CD4-positive, alpha-beta T cell treated with Interleukin-2 at 100 ng/mL for 4 hours (primary cell): ENCODE measurements around the gene CXCL17.
"Not testable (repeated sequence)": the region's sequence is repeated elsewhere in the genome, so short reads cannot be mapped to it uniquely, and the experiment has no call there.

Source experiments
- DNase-seq: peaks from one replicate; pipeline ENCODE4 v3.0.0-alpha.2; 2020; ENCODE audit warnings: low spot score

The CXCL17 gene

DNA sequence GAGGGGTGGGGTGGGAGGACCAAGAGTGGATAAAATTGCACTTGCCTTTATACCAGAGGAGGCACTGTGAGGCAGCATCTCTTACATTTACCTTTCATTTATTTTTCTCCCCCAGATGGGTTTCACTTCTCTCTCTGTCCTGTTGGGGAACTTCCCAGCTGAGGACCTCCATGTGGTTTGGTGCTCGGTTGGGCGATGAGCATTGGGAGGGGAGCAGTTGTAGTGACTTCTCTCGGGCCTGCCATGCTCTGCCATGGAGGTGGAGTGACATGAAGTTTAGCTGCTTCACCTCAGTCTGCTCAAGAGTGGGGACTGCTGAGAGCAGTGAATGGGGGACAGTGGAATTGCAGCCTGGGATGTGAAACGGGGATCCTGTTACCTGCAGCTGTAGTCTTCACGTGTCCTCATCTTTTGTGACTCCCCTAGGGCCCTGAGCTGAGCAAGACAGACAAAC lies 23.1 kb upstream of the CXCL17 start:
- DNase-seq, result no peak

- DNase-seq, result no peak
These were observed 19.1 kb upstream of the CXCL17 start for GRCh38 chr19:42461700-42462324.

- not testable (repeated sequence) for DNase-seq
These were observed 18.5 kb upstream of the CXCL17 start for GRCh38 chr19:42461231-42461630.

DNA sequence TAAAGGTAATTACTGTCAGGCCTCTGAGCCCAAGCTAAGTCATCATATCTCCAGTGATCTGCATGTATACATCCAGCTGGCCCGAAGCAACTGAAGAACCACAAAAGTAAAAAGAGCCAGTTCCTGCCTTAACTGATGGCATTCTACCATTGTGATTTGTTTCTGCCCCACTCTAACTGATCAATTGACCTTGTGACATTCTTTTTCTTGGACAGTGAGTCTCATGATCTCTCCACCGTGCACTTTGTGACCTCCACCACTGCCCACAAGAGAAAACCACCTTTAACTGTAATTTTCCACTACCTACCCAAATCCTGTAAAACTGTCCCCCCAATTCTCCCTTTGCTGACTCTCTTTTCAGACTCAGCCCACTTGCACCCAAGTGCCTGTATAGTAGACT lies 17.2 kb upstream of the CXCL17 start:
- DNase-seq, result no peak

- DNase-seq, result no peak
These were observed 12.9 kb upstream of the CXCL17 start for GRCh38 chr19:42455621-42456081.

DNA sequence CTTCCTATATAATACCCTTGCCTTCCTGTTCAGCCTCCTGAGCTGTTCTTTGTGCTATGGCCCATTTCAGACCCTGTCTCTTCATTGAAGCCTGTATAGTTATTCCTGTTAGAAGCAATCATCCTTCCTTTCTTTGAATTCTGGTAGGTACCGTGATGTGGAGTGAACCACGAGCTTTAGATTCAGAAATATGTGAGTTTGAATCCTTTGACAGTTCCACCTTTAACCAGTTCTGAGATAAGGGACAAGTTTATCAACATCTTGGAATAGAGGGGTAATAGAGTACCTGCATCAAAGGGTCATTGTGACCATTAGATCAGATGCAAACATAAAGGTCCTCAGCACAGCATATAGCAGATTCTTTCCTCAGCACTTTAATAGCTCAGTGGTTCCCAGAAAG lies 12.3 kb upstream of the CXCL17 start:
- DNase-seq, result no peak

- no peak for DNase-seq
These were observed 9.8 kb upstream of the CXCL17 start for GRCh38 chr19:42452590-42452989.

DNA sequence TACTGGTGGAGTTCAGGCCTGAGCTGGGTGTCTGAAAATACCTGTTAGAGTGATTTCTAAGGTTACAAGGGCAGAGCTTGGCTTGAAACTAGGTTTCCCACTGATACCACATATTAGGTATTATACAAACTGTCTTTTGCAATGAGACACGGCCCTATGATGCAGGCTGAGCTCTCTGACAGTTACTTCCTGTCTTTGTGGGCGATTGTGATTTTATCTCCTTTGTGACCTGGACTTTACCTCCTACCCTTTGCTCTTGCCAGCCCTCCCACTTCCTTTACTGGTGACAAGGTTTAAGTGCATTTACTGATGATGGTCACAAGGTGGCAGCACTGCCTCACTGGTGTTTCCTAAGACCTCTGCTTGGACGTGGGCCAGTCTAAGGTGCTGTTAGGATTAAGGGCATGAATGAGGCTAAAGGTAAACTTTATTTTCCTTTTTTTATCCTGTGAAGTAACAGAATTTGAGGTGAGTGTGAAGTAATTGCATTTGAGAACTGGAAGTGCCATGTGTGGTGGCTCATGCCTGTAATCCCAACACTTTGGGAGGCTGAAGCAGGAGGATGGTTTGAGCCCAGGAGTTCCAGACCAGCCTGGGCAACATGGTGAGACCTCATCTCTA lies 7.7 kb upstream of the CXCL17 start:
- DNase-seq, result peak; percentile 89

DNA sequence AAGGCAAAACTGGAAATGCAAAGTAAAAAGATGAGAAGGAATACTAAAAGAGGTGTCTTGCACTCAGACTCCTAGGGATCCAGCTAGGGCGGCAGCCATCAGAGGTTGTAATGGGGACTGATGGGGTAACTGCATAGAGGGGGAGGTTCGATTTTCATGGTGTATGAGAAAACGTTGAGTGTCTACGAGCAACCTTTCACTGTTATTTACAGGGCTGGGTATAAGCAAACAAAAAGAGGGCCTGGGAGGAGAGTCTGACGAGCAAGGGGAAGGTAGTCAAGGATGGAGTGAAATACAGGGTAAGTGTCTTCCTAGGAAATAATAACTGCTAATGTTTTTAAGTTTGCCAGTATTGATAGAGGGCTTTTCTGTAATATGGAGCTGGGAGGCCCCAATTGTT lies 5.6 kb upstream of the CXCL17 start:
- DNase-seq, result not testable (repeated sequence)

GRCh38 chr19:42445948-42446347 lies 3.2 kb upstream of the CXCL17 start:
- no peak for DNase-seq

- DNase-seq, result no peak
These were observed 1.2 kb upstream of the CXCL17 start for GRCh38 chr19:42443944-42444398.

GRCh38 chr19:42441049-42441445 lies 1.7 kb downstream of the CXCL17 start:
- no peak for DNase-seq

DNA sequence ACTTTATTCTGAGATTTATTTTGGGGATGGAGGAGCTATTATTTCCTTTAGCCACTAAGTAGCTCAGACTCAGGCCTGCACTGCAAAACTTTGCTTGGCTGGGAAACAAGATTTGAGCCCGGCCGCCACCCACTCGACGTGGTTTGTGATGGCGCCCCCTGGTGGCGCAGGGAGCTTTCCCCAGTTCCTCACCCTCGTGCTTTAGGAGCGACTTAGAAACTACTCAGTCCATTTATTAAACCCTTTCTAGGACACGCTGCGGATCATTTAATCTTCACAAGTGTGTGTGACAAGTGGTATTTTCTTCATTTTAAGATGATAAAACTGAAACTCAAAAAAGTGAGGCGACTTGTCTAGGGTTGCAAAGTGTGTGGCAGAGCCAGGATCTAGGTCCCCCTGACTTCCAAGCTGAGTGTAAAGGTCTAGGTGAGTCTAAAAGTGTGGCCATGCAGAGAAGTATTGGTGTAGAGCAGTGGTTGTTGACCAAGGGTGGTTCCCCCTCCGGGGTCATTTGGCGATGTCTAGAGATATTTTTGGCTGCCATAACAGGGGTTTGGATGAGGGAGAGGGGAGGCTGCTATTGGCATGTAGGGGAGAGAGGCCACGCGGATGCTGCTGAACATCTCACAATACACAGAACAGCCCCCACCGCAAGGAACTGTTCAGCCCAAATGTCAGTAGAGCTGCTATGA lies 2.2 kb downstream of the CXCL17 start:
- peak; percentile 79 for DNase-seq

GRCh38 chr19:42436006-42436405 lies 6.7 kb downstream of the CXCL17 start:
- DNase-seq, result no peak

- DNase-seq, result no peak
These were observed 7.4 kb downstream of the CXCL17 start for GRCh38 chr19:42435316-42435715.

GRCh38 chr19:42433503-42434260 lies 9.1 kb downstream of the CXCL17 start:
- DNase-seq, result peak; percentile 71

GRCh38 chr19:42431486-42431885 lies 11.3 kb downstream of the CXCL17 start:
- DNase-seq, result no peak

- DNase-seq, result no peak
These were observed 14.1 kb downstream of the CXCL17 start for GRCh38 chr19:42428676-42429075.

- DNase-seq, result no peak
These were observed 15.4 kb downstream of the CXCL17 start, which contains the start of gene LIPE for GRCh38 chr19:42427313-42427712. TSS of gene LIPE (minus strand) at chr19:42427388. CDS start at chr19:42427149, 239 bp downstream.

GRCh38 chr19:42426643-42427042 lies 16.1 kb downstream of the CXCL17 start:
- no peak for DNase-seq

DNA sequence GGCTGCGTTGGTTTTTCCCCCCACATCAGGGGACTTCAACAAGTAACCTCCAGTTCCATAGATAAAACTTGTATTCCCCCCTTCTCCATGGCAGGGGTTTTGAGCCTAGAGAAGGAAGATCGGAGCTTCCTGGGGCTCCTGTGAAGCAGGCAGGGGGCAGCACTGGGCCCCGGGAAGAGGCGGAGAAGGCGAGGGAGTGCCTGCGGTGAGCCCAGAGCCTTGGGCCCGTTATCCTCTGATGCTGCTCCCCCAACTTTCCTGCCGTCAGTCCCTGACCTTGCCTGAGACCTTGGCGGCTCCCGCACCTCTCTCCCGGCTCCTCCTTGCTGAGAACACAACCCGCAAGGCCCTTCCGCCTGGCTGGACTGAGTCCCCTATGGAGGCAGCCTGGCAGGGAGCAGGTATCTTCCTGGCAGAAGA lies 18.0 kb downstream of the CXCL17 start:
- no peak for DNase-seq

GRCh38 chr19:42424345-42424707 lies 18.4 kb downstream of the CXCL17 start:
- DNase-seq, result no peak
